Measurements from ENCODE around the gene NINJ2.
A peak's percentile ranks its signal among the peaks of the same experiment; 100 is the strongest.
"Not testable (repeated sequence)": the region's sequence is repeated elsewhere in the genome, so short reads cannot be mapped to it uniquely, and the experiment has no call there.

The NINJ2 gene

GRCh38 chr12:669576-669945 is 6.3 kb upstream of the NINJ2 start:
- no peak for DNase-seq

GRCh38 chr12:668090-668481 is 4.8 kb upstream of the NINJ2 start:
- DNase-seq, result no peak

- DNase-seq, result no peak
These were observed 3.6 kb upstream of the NINJ2 start for GRCh38 chr12:666766-667308.

GRCh38 chr12:666066-666465 is 2.8 kb upstream of the NINJ2 start:
- no peak for DNase-seq

GRCh38 chr12:664779-665092 is 1.5 kb upstream of the NINJ2 start:
- DNase-seq, result no peak

- no peak for DNase-seq
These were observed 982 bp upstream of the NINJ2 start for GRCh38 chr12:664075-664778.

GRCh38 chr12:662566-663292 is 516 bp downstream of the NINJ2 start:
- DNase-seq, result peak; percentile 38

GRCh38 chr12:661720-662486 is 1.3 kb downstream of the NINJ2 start:
- no peak for DNase-seq

GRCh38 chr12:659090-659683 is 4.1 kb downstream of the NINJ2 start:
- DNase-seq, result no peak

- no peak for DNase-seq
These were observed 12.3 kb downstream of the NINJ2 start for GRCh38 chr12:650983-651382.

GRCh38 chr12:647385-648085 is 15.7 kb downstream of the NINJ2 start:
- DNase-seq, result no peak

GRCh38 chr12:646442-647384 is 16.5 kb downstream of the NINJ2 start:
- DNase-seq, result no peak

GRCh38 chr12:645563-646071 is 17.6 kb downstream of the NINJ2 start:
- peak; percentile 45 for DNase-seq

GRCh38 chr12:644818-645552 is 18.3 kb downstream of the NINJ2 start:
- peak; percentile 27 for DNase-seq

- DNase-seq, result no peak
These were observed 19.0 kb downstream of the NINJ2 start for GRCh38 chr12:644303-644639.

- DNase-seq, result peak; percentile 18
These were observed 19.6 kb downstream of the NINJ2 start for GRCh38 chr12:643475-644302.

GRCh38 chr12:642633-643474 is 20.4 kb downstream of the NINJ2 start:
- peak; percentile 83 for DNase-seq

GRCh38 chr12:641321-641720 is 21.9 kb downstream of the NINJ2 start:
- not testable (repeated sequence) for DNase-seq

- DNase-seq, result no peak
These were observed 22.5 kb downstream of the NINJ2 start for GRCh38 chr12:640773-641172.
